ENCODE measurements around the gene MRPL34.
A peak's percentile ranks its signal among the peaks of the same experiment; 100 is the strongest.

The MRPL34 gene

GRCh38 chr19:17318966-17319365 lies 13.3 kb downstream of the MRPL34 start:
- no peak for DNase-seq
- no peaks in the 10 kb centered on the region for H3K27me3 Mint-ChIP-seq (ENCODE audit: low read depth, poor library complexity)
- no peak overlapping the region for H3K4me3 Mint-ChIP-seq
- no peaks in the 10 kb centered on the region for H3K4me1 Mint-ChIP-seq
- no peak for TF ChIP-seq CTCF (IDR thresholded peaks at IDR 0.05)
- peaks cover 28% of the 10 kb centered on the region for H3K36me3 Mint-ChIP-seq (ENCODE audit: low read depth)
- no peaks in the 10 kb centered on the region for H3K9me3 Mint-ChIP-seq
- H3K27ac Mint-ChIP-seq = no peak overlapping the region

GRCh38 chr19:17319473-17320238 lies 14.0 kb downstream of the MRPL34 start:
- Mint-ChIP-seq H3K27ac (no peak overlapping the region), H3K36me3 (ENCODE audit: low read depth) (peaks cover 23% of the 10 kb centered on the region), H3K4me1 (no peaks in the 10 kb centered on the region), H3K27me3 (ENCODE audit: low read depth, poor library complexity) (no peaks in the 10 kb centered on the region), H3K9me3 (no peaks in the 10 kb centered on the region), H3K4me3 (no peak overlapping the region)
- no peak for DNase-seq
- no peak for TF ChIP-seq CTCF (IDR thresholded peaks at IDR 0.05)

GRCh38 chr19:17320435-17320834 lies 14.8 kb downstream of the MRPL34 start:
- Mint-ChIP-seq H3K27ac (no peak overlapping the region), H3K4me3 (no peak overlapping the region), H3K27me3 (ENCODE audit: low read depth, poor library complexity) (no peaks in the 10 kb centered on the region), H3K4me1 (no peaks in the 10 kb centered on the region), H3K9me3 (no peaks in the 10 kb centered on the region), H3K36me3 (ENCODE audit: low read depth) (peaks cover 22% of the 10 kb centered on the region)
- no peak for TF ChIP-seq CTCF (IDR thresholded peaks at IDR 0.05)
- no peak for DNase-seq

- peaks cover 13% of the 10 kb centered on the region for H3K36me3 Mint-ChIP-seq (ENCODE audit: low read depth)
- peak overlapping the region; percentile 95 for H3K27ac Mint-ChIP-seq
- no peaks in the 10 kb centered on the region for H3K9me3 Mint-ChIP-seq
- TF ChIP-seq CTCF (IDR thresholded peaks at IDR 0.05) = no peak
- H3K4me1 Mint-ChIP-seq = peaks cover 6% of the 10 kb centered on the region
- no peak overlapping the region for H3K4me3 Mint-ChIP-seq
- DNase-seq = no peak
- H3K27me3 Mint-ChIP-seq (ENCODE audit: low read depth, poor library complexity) = peaks cover 3% of the 10 kb centered on the region
These were observed 16.2 kb downstream of the MRPL34 start for GRCh38 chr19:17321655-17322489.

GRCh38 chr19:17322854-17323253 lies 17.2 kb downstream of the MRPL34 start:
- Mint-ChIP-seq H3K27ac (peak overlapping the region; percentile 95), H3K27me3 (ENCODE audit: low read depth, poor library complexity) (peaks cover 7% of the 10 kb centered on the region), H3K4me3 (no peak overlapping the region), H3K9me3 (no peaks in the 10 kb centered on the region), H3K4me1 (peaks cover 14% of the 10 kb centered on the region), H3K36me3 (ENCODE audit: low read depth) (peaks cover 13% of the 10 kb centered on the region)
- TF ChIP-seq CTCF (IDR thresholded peaks at IDR 0.05) = no peak
- no peak for DNase-seq

Data from nephron progenitor cell (in vitro differentiated cells).